BE2C (cell line): ENCODE results near the gene FBXL7.
A peak's percentile ranks its signal among the peaks of the same experiment; 100 is the strongest.

Source experiments
- DNase-seq: peaks from one replicate; pipeline ENCODE4 v3.0.0-alpha.2; 2020
- H3K27me3 ChIP-seq: fragments of 250-450 bp; sonication (Bioruptor Pico); 2 replicates; pipeline ENCODE4 v1.5.1; 2020; ENCODE audit warnings: mild to moderate bottlenecking
- H3K36me3 ChIP-seq: fragments of 250-450 bp; sonication (Bioruptor Pico); 2 replicates; pipeline ENCODE4 v1.5.1; 2020; ENCODE audit warnings: mild to moderate bottlenecking
- H3K4me1 ChIP-seq: fragments of 250-450 bp; sonication (Bioruptor Pico); 2 replicates; pipeline ENCODE4 v1.5.1; 2020
- H3K4me3 ChIP-seq: 2 replicates; pipeline ENCODE4 v1.5.1; 2011; ENCODE audit warnings: low read depth, low read length
- H3K9me3 ChIP-seq: fragments of 250-450 bp; sonication (Bioruptor Pico); 2 replicates; pipeline ENCODE4 v1.5.1; 2020
- CTCF ChIP-seq: IDR thresholded peaks from 2 replicates; pipeline ENCODE4 v1.5.1; 2012; ENCODE audit warnings: mild to moderate bottlenecking, low read depth, low read length

FBXL7 gene

GRCh38 chr5:15727375-15727774 lies 227.4 kb downstream of the FBXL7 start:
- H3K4me3 ChIP-seq: no peak overlapping the region
- no peak for TF ChIP-seq CTCF
- no peaks in the 10 kb centered on the region; the same call in 1 of the 2 replicates for H3K4me1 ChIP-seq
- no peaks in the 10 kb centered on the region for H3K27me3 ChIP-seq
- no peaks in the 10 kb centered on the region for H3K36me3 ChIP-seq
- H3K9me3 ChIP-seq: peaks cover 2% of the 10 kb centered on the region
- no peak for DNase-seq

- Histone ChIP-seq H3K9me3 (peaks cover 2% of the 10 kb centered on the region), H3K27me3 (no peaks in the 10 kb centered on the region), H3K4me3 (no peak overlapping the region), H3K4me1 (no peaks in the 10 kb centered on the region; the same call in 1 of the 2 replicates), H3K36me3 (no peaks in the 10 kb centered on the region)
- DNase-seq: no peak
- no peak for TF ChIP-seq CTCF
Measured at GRCh38 chr5:15728811-15729210, 228.8 kb downstream of the FBXL7 start.

- peaks cover 2% of the 10 kb centered on the region; the same call in 1 of the 2 replicates for H3K9me3 ChIP-seq
- no peak for DNase-seq
- H3K27me3 ChIP-seq: no peaks in the 10 kb centered on the region
- H3K4me3 ChIP-seq: no peak overlapping the region
- no peaks in the 10 kb centered on the region; the same call in 1 of the 2 replicates for H3K4me1 ChIP-seq
- no peak for TF ChIP-seq CTCF
- H3K36me3 ChIP-seq: no peaks in the 10 kb centered on the region
Measured at GRCh38 chr5:15731699-15732098, 231.7 kb downstream of the FBXL7 start.

GRCh38 chr5:15734058-15734457 lies 234.1 kb downstream of the FBXL7 start:
- no peak for TF ChIP-seq CTCF
- no peaks in the 10 kb centered on the region for H3K9me3 ChIP-seq
- DNase-seq: no peak
- H3K27me3 ChIP-seq: no peaks in the 10 kb centered on the region
- peaks cover 7% of the 10 kb centered on the region for H3K4me1 ChIP-seq
- H3K36me3 ChIP-seq: no peaks in the 10 kb centered on the region
- no peak overlapping the region for H3K4me3 ChIP-seq

- Histone ChIP-seq H3K4me1 (peaks cover 7% of the 10 kb centered on the region), H3K4me3 (no peak overlapping the region), H3K27me3 (no peaks in the 10 kb centered on the region), H3K9me3 (no peaks in the 10 kb centered on the region), H3K36me3 (no peaks in the 10 kb centered on the region)
- peak; percentile 74 for DNase-seq
- no peak for TF ChIP-seq CTCF
Measured at GRCh38 chr5:15737036-15737821, 237.2 kb downstream of the FBXL7 start.
